Diencephalon (tissue), 1 donor: ENCODE results near the gene SNAP23. TPM values are rescaled to one million over a fixed set of nuclear protein-coding genes. Genes with fewer than 3 reads are reported as not detected.

Experiments used
- total RNA-seq: library from RNA; depleted of rRNA; stranded (reverse); fragments of >200 nt; gene quantifications from one replicate; pipeline ENCODE4 v1.2.3, GENCODE V29; 2014

SNAP23 gene
- 30.2 TPM for total RNA-seq

DNA sequence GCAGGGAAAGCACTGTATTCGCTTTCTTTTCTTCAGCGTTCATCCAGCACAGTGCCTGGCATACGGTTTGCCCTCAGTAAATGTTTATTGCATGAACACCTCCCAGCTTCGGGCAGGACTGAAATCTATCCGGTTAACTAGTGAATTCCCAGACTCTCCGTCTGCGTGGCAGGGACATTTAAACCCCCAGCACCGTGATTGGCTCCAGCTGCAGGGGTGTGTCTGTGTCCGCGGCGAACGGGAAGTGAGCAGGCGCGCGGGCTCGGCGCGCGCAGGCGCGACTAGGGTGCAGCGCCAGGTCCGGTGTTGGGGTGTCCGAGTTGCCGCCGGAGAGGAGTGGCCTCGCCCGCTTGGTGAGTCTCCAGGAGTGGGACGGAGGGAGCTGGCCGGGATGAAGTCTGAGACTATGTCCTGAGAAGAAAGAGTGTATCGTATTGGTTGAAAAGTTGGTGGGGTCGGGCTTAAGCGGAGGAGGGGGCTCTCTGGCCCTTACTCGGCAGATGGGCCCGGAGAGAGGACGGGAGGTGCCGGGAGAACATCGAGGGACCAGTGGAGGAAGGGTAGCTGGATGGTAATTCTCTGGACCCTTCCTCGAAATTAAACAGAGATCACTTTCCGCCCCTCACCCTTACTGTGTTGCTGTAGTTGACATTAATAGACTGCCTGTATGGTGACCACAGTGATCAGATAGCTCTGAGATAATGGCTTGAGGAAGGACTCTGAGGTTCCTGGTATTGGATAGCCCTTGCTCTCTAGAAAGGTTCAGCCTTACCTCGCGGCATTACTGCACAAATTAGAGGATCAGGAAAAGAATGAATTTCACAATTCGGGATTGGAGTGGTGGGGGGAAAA is at the start of gene SNAP23:
Gene SNAP23 (plus strand): TSS at position 274 of the 852 bp plus-strand sequence. CDS start 16,213 bp downstream, outside the sequence.

DNA sequence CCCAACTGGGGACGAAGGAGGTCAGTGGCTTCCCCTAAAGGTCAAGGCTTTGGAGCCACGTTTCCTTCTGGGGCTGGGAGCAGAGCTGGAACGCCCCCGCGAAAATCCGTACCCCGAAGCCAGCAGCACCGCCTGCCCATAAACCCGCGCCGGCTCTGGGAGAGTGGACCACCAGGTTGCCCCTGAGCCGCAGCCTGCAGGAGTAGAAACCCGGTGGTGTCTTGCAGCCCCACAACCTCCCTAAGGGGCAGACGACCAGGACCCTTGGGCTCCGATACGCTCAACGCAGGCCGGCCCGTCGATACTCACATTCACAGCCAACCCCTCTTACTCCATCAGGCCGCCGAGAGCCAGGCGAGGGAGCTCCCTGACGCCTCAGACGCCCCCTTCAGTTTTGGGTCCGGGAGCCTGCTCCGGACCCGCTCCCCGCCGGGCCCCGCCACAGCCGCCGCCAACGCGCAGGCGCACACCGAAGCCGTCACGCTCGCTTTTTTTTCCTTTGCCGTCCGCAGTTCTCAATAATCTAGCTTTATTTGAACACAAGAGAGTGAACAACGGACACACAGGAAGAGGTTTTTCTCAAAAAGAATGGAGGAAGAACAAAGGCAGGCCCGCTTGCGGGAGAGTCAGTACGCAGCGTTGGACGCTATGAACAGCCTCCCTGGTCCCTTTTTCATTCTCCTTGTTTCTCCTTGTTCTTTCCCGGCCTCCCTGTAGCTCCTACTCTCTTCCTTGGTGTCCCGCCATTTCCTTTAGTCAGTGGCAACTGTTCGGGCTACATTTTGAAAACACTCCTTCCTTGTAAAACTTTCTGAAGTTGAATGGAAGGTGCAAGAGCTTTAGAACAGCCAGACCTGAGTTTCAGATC is 4.5 kb upstream of the SNAP23 start, which contains the start of gene ZNF106:
Gene ZNF106 (minus strand): TSS at position 471 of the 868 bp plus-strand sequence. CDS start 18,852 bp downstream, outside the sequence.

DNA sequence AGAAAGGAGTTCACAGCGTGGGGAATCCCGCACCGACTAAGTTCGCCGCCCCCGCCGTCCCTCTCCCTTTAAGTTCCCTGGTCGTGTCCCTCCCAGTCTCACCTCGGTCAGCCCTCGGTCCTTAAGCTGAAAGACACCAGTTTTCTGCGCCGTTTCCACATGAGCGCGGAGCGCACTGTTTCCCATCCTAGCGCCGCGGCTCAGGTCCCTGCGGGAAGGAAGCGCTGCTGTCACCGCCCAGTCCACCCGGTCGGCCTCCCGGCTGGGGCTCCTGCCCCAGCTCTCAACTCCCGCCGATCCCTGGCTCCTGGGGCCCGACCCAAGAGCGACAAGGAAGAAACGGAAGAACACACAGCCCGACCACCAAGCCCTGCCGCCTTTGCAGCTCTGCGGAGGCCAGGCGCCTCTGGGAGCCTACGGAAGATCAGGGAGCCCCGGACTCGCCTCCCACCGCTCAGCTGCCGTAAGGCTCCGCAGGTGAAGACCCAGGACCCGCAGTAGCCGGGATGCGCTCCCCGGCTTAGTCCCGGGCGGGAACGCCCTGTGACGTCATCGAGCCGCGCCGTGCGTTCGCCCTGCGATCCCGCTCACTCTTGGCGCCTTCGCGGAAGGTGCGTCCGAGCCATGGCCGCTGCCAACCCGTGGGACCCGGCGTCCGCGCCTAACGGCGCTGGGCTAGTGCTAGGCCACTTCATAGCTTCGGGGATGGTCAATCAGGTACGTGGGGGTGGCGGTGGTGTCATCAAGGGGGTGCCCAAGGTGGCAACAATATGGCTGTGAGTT is 53.0 kb downstream of the SNAP23 start, which contains the start of the genes HAUS2 and LRRC57:
Gene HAUS2 (plus strand): TSS at position 590 of the 783 bp plus-strand sequence. CDS start 35 bp downstream, at position 625.
Gene LRRC57 (minus strand): TSS at position 545 of the 783 bp plus-strand sequence. CDS start 359 bp downstream, at position 186.

DNA sequence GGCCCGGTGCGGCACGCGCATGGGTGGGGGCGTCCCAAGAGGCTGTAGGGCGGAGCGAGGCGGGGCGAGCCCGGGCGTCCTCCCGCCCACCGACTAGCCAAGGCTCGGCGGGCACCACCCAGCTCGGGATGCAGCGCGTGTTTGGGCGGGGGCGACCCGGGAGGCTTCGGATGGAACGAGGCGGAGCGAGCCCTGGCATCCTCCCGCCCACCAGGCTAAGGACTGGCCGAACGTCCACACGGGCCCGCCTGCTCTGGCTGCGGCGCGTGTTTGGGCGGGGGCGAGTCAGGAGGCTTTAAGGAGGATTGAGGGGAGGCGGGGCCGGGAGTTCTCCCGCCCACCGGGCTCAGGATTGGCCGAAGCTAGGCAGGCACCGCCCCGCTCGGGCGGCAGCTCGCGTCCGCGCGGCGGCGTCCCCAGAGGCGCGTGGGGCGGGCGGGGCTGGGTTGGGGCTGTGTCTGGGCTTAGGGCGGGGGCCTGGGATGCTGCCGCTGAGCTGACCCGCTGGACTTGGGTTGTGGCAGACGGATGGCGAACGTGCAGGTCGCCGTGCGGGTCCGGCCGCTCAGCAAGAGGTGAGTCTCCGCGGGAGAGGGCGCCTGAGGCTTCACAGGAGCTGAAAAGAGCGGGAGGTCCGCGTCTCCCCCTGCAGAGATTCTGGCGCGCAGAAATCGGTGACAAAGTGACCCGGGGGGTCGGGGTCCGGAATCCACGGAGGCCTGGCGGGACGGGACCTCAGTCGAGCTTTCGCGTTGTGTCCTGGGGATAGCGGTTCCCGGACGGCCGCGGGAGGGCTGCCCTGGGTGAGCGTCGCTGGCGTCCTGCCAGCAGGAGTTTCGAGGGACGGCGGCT is 80.0 kb downstream of the SNAP23 start, which contains the start of gene STARD9:
Gene STARD9 (plus strand): TSS at position 419 of the 852 bp plus-strand sequence. CDS start 110 bp downstream, at position 529.

Other genes with a start within 250 kb of the SNAP23 start
- 12.9 TPM for gene GANC, start 222.4 kb upstream of the SNAP23 start, total RNA-seq
- 75.4 TPM for gene TMEM87A, start 222.2 kb upstream of the SNAP23 start, total RNA-seq
- 2.5 TPM for gene CAPN3, start 136.1 kb upstream of the SNAP23 start, total RNA-seq
- gene ZNF106, start 4.5 kb upstream of the SNAP23 start, total RNA-seq, result 63.9 TPM
- gene LRRC57, start 53.2 kb downstream of the SNAP23 start, total RNA-seq, result 17.1 TPM
- gene HAUS2, start 53.2 kb downstream of the SNAP23 start, total RNA-seq, result 47.1 TPM
- gene STARD9, start 80.0 kb downstream of the SNAP23 start, total RNA-seq, result 7.2 TPM
- 6.7 TPM for gene CDAN1, start 241.5 kb downstream of the SNAP23 start, total RNA-seq